ENCODE measurements around the gene CASR.
"Not testable (repeated sequence)": the region's sequence is repeated elsewhere in the genome, so short reads cannot be mapped to it uniquely, and the experiment has no call there.

CASR gene, protein sequence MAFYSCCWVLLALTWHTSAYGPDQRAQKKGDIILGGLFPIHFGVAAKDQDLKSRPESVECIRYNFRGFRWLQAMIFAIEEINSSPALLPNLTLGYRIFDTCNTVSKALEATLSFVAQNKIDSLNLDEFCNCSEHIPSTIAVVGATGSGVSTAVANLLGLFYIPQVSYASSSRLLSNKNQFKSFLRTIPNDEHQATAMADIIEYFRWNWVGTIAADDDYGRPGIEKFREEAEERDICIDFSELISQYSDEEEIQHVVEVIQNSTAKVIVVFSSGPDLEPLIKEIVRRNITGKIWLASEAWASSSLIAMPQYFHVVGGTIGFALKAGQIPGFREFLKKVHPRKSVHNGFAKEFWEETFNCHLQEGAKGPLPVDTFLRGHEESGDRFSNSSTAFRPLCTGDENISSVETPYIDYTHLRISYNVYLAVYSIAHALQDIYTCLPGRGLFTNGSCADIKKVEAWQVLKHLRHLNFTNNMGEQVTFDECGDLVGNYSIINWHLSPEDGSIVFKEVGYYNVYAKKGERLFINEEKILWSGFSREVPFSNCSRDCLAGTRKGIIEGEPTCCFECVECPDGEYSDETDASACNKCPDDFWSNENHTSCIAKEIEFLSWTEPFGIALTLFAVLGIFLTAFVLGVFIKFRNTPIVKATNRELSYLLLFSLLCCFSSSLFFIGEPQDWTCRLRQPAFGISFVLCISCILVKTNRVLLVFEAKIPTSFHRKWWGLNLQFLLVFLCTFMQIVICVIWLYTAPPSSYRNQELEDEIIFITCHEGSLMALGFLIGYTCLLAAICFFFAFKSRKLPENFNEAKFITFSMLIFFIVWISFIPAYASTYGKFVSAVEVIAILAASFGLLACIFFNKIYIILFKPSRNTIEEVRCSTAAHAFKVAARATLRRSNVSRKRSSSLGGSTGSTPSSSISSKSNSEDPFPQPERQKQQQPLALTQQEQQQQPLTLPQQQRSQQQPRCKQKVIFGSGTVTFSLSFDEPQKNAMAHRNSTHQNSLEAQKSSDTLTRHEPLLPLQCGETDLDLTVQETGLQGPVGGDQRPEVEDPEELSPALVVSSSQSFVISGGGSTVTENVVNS

DNA sequence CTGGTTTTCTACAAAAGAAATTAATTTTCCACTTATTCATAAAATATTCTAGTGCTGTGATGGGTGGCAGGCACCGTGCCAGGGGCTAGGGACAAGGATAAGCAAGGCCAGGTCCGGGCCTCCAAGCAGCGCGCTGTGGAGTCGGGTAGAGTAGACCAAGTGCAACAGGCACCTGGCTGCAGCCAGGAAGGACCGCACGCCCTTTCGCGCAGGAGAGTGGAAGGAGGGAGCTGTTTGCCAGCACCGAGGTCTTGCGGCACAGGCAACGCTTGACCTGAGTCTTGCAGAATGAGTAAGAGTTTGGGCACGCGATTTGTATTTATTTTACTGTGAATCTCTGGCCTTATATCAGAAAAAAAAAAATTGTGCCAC, at the start of gene CASR:
TSS of gene CASR (plus strand) at position 148 of the 372 bp plus-strand sequence. CDS start 70,522 bp downstream, outside the sequence.
- DNase-seq (ENCODE audit: low spot score), result peak; percentile 77

DNA sequence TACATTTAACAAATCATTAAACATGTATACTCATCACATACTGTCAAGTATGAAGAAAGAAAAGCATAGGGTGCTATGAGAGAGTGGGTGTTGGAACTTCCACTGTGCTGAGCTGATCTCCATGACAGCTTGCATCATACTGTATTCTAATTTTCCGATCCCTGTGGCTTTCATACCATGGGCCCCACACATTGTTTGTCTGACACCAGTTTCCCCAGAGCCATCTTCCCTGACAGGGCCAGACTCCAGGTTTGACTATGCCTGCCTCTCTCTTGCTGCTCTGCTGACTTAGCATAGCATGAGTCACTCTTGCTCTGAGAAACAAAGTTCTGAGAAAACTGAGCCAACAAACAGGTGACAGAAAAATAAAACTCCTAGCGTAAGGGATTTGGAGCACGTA, 37.0 kb upstream of the CASR start:
- DNase-seq (ENCODE audit: low spot score), result peak; percentile 81

DNA sequence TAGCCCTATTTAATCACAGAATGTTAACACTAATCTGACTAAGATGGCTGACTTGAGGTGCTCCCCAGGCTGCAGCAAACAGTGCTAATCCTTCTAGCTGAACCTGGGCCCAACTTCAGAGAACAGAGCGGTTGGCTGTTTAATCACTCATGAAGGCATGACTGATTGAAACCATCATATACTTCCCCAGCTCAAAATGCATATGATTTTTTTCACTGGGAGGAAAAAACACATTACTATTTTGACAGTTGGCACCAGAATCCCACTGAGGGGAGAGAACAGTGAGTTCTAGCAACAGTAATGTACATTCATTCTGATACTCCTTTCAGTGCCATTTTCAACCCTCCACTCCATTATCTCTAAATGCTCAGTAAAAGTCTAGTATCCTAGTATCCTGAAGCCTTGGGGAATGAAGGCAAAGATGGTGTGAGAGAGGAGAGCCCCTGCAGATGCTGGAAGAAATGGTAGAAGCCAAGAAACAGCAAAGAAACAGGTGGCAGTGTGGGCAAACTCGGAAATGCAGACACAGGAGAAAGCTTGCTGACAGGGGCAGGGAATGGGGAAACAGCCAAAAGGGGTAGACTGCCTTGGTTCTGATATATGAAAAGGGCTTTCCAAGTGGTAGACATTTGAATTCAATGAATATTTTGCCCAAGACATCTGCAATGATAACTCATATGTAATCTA, 34.4 kb upstream of the CASR start:
- DNase-seq (ENCODE audit: low spot score), result no peak

DNA sequence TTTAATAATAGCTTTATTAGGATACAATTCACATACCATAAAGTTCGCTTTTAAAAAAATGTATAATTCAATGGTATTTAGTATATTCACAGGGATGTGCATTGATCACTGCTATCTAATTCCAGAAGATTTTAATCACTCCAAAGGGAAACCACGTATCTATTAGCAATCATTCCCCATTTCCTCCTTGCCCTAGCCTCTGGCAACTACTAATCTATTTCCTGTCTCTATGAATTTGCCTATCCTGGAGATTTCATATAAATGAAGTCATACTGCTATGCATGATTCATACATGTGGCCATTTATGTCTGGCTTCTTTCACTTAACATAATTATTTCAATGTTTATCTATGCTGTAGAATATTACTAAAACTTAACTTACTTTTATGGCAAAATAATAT, 32.0 kb upstream of the CASR start:
- DNase-seq (ENCODE audit: low spot score), result peak; percentile 70

DNA sequence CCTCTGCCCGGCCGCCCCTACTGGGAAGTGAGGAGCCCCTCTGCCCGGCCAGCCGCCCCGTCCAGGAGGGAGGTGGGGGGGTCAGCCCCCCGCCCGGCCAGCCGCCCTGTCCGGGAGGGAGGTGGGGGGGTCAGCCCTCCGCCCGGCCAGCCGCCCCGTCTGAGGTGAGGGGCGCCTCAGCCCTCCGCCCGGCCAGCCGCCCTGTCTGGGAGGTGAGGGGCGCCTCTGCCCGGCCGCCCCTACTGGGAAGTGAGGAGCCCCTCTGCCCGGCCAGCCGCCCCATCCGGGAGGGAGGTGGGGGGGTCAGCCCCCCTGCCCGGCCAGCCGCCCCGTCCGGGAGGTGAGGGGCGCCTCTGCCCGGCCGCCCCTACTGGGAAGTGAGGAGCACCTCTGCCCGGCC, 18.5 kb upstream of the CASR start:
- DNase-seq (ENCODE audit: low spot score), result not testable (repeated sequence)

DNA sequence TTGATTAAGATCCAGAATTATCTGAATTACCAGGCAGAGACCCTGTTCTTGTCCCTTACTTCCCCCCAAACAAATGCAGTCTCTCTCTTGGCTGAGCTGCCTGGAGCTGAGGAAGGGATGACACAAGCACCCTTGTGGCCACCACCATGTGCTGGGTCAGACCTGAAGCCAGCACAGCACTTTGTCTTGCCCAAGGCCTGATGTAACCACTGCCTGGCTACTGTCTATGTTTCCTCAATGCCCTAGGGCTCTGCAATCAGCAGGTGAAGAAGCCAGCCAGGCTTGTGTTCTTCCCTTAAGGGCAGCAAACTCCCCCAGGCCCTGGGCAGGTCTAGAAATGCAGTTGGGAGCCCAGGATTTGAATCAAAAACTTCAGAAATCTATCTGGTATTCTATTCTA, 15.8 kb upstream of the CASR start:
- no peak for DNase-seq (ENCODE audit: low spot score)

DNA sequence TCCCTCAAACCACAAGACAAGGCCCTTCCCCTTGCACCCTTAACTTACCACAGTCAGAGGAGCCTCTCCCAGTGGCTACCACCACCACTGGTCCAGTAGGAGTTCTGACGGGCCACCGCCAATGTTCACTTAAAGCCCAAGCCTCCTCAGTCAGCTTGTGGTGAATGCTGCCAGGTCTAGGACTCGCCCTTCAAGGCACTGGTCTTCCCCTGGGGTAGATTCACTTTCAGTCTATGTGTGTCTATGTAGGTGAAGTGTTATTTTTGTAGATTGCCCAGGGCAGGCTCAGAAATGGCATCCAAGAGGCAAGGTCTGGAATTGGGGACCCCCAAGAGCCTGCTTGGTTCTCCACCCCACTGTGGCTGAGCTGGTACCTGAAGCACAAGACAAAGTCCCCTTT, 15.4 kb upstream of the CASR start:
- DNase-seq (ENCODE audit: low spot score), result no peak

DNA sequence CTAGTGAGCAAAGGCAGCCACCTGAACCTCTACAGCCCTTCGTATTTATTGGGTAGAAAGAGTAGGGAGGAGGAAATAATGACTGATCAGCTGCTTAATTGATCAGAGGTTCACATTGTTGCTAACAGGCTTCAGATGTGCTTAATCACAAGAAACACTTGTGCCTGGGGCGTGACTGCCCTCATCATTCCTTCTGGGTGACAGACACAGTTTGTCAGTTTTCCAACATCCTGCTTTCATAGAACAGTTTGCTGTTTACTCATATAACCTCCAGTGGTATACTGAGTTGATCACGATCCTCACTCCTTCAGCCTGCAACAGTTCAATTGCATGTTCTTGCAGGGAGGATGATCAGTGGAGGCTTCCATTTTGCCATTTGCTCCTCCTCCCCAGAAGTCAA, 13.6 kb upstream of the CASR start:
- peak; percentile 22 for DNase-seq (ENCODE audit: low spot score)

DNA sequence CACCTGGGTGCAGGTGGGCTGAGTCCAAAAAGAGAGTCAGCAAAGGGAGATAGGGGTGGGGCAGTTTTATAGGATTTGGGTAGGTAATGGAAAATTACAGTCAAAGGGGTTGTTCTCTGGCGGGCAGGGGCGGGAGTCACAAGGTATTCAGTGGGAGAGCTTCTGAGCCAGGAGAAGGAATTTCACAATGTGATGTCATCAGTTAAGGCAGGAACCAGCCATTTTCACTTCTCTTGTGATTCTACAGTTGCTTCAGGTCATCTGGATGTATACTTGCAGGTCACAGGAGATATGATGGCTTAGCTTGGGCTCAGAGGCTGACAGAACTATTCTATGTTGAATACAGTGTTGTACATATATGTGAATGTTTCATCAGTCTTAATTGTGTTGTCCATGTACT, 12.1 kb upstream of the CASR start:
- DNase-seq (ENCODE audit: low spot score), result not testable (repeated sequence)

DNA sequence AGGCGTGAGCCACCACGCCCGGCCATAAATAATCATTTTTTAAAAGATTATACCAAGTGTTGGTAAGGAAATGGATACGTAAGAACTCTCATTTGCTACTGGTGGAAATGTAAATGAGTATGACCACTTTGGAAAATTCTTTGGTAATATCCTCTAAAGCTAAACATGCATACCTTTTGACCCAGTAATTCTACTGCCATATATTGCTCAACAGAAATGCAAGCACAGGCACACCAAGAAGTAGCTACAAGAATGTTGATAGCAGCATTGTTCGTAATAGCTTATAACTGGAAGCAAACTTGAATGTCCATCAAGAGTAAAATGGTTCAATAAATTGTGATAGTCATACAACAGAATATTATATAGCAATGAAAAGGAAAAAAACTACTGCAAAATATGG, 4.8 kb upstream of the CASR start:
- DNase-seq (ENCODE audit: low spot score), result no peak

DNA sequence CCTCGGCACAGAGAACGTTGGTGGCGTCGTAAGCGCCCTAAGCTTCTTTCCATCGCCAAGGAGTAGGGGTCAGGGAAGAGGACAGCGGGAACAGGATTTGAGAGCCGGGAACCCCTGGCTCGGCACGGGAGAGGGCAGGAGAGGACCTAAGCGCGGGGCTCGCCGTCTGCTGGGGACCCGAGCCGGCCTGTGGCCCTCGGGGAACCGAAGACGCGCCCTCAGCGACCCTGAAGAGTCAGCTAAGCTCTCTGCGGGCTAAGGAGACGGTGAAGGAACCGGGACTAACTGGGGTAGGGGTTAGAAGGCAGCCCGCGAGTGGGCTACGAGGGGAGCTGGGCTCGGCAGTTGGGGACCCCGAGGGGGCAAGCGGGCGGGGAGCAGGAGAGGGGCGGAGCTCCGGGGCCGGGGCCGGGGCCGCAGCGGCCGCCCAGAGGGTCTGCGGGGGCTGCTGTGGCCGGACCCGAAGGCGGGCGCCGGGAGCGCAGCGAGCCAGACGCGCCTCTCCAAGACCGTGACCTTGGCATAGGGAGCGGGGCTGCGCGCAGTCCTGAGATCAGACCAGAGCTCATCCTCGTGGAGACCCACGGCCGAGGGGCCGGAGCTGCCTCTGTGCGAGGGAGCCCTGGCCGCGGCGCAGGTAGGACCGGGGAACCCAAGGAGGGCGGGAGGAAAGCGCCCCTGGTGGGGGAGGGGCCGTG, 574 bp downstream of the CASR start:
- no peak for DNase-seq (ENCODE audit: low spot score)

DNA sequence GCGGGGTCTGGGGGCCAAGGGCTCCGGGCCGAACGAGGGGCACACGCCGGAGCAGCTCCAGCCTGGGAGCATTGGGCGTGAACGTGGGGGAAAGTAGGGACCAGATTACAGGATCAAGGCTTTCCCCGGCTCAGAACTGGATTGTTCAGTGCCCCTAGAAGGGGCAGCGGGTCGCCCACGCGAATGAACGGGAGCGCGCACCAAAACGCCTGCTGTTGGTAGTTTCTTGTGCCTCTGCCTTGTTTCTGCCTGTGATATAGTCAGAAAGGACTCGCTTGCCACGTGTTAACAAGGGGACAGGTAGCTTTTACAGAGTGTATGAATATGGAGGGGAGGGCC, 1.1 kb downstream of the CASR start:
- DNase-seq (ENCODE audit: low spot score), result no peak

DNA sequence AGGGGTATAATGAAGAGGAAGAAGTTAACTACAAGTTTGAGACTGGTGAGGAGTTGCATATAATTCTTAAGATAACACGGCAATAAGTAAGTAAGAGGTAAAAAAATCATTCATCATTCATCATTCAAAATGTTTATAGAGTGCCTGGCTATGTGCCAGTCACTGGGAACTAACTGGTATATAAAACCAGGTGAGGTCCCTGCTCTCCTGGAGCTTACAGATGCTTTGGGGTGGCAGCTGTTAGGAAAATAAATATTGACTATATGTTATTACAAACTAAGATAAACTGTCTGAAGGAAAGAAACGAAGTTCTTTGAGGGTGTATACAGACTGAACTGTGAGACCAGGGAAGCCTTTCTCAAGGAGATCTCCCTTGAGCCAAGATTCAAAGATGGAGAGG, 2.9 kb downstream of the CASR start:
- DNase-seq (ENCODE audit: low spot score), result no peak

DNA sequence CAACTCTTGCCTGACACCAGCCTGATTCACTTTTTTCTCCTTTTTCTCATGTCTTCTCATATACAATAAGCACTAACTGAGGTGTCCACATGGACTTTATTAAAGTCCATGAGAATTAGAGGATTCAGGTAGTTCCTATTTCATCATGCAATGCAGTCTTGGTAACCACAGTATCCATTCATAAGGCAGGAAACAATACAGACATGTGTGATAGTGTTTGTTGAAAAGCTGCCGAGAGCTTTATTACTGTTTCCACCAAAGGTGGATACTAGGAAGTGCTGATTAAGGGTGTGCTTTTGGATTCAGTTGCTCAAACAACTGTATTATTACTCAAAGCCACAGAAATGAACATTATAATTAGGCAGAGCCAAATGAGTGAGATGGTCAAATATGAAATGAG, 5.3 kb downstream of the CASR start:
- DNase-seq (ENCODE audit: low spot score), result no peak

DNA sequence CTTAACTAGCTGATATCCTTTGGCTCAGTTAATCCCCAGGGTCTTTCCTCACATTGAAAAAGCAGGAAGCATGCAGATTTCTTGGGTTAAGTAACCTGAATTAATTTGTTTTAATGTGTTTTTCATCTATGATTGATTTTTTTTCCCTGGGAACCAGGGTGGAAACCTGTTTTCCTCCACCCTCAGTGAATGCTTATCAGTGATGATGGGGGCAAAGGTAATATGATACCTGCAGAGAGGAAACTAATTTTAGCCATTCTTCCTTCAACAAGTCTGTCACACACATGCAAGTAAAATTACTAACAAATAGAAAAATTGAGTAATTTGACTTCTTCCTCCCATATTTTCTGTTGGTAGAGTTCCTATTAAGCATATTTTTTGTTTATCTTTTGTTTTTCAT, 5.9 kb downstream of the CASR start:
- DNase-seq (ENCODE audit: low spot score), result no peak

DNA sequence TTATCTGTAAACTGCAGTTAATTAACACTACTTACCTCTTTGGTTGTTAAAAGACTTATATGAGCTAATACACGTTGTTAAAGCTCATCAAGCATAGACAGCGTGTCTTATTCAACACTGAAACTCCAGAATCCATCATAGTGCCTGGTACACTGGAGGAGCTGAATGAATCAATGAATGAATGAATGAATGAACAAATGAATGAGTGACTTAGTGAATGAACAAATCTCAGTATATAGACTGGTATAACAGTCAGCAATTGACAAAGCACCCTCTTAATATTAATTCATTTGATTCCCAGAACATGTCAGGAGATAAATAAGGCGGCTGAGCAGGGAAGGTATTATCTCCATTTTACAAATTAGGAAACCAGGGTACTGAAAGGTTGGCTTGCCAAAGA, 7.1 kb downstream of the CASR start:
- no peak for DNase-seq (ENCODE audit: low spot score)

DNA sequence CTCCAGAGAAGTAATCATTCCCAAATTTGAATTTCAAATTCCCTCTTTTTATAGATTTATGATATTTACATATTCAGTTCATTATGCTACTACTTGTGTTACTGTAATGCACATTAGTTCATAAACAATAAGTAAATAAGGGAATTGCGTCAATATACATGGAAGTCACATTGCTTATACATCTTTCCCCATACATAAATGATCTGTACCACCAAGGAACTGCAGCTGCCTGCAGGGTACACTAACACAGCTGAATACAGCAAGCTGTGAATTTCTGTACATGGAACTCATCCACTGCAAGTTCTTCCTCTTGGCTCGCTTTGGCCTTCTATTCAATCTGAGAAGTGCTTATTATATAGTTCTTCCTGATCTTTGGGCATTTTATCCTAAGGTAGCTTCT, 15.5 kb downstream of the CASR start:
- DNase-seq (ENCODE audit: low spot score), result no peak

DNA sequence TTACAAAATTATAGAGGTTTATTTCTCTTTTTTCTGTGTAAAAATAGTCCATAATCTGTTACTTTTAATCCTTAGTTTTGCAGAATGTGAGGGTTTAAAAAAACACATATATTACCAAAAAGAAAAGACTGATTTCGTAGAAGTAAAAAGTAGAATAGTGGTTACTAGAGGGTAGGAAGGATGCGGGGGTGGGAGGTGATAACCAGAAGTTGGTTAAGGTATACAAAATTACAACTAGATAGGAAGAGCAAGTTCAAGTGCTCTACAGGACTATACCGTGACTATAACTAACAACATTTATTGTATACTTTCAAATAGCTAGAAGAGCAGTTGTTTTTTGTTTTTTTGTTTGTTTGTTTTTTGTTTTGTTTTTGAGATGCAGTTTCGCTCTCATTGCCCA, 16.1 kb downstream of the CASR start:
- DNase-seq (ENCODE audit: low spot score), result no peak

DNA sequence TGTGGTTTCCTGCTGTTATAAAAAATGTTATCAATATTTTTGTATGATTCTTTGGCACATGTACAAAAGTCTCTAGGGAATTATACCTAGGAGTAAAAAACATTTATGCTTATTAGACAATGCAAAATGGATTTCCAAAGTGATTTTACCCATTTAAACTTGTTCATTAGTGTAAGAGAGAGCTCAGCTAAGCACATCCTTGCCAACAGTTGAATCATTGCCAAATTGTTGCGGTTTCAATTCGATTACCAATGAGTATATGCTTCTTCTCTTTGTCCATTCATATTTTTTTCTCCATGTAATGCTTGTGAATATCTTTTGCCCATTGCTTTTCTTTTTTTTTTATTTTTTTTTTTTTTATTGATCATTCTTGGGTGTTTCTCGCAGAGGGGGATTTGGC, 17.2 kb downstream of the CASR start:
- DNase-seq (ENCODE audit: low spot score), result no peak

DNA sequence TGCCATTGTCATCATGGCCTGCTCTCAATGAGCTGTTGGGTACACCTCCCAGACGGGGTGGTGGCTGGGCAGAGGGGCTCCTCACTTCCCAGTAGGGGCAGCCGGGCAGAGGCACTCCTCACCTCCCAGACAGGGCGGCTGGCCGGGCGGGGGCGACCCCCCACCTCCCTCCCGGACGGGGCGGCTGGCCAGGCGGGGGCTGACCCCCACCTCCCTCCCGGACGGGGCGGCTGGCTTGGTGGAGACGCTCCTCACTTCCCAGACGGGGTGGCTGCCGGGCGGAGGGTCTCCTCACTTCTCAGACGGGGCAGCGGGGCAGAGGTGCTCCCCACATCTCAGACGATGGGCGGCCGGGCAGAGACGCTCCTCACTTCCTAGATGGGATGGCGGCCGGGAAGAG, 18.0 kb downstream of the CASR start:
- not testable (repeated sequence) for DNase-seq (ENCODE audit: low spot score)

DNA sequence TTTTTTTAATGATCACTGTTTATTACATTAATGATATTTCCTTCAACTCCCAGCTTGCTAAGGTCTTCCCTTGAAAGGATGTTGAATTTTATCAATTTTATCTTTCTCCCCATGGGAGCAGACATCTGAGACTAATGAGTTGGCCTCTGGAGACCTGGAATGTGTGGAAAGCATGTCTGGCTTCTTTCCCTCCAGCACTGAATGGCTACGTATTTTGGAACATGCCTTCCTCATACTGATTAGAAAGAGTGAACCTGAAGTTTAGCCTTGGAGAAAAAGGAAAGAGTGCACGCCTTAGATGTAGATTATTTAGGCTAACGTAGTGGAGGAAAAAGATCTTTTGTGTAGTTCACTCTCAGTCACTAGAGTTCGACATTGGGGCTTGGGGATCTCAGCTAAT, 25.1 kb downstream of the CASR start:
- no peak for DNase-seq (ENCODE audit: low spot score)

DNA sequence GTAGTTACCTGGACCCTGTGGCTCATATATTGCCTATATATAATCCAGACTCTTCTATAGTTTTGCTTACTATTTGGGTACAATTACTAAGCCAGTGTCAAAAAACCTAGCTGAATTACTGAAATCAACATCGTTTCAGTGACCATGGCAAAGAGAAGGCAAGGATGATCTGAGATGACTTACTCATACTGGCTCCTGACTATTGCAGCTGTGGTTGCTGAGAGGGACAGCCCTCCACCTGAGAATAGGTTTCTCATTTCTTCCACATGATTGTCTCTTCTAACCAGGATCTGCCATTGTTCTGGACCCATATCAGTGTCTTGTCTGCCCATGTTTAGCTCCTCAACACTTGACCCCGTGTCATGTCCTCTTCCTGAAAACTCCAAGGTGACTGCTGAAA, 30.2 kb downstream of the CASR start:
- no peak for DNase-seq (ENCODE audit: low spot score)

All from kidney tubule cell (primary cell).